ENCODE data around the gene CPLANE2.

Gene CPLANE2

GRCh38 chr1:16236511-16237342 is at the start of gene CPLANE2:
TSS of gene CPLANE2 (minus strand) at chr1:16237183. CDS start at chr1:16236742, 441 bp downstream.
- TF ChIP-seq CTCF (IDR thresholded peaks at IDR 0.05), result no peak
- H3K36me3 Mint-ChIP-seq (ENCODE audit: low read depth), result no peaks in the 10 kb centered on the region
- peak within 1 kb of the TSS; percentile 86 for H3K4me3 Mint-ChIP-seq
- DNase-seq, result peak; percentile 97
- peaks cover 7% of the 10 kb centered on the region for H3K27me3 Mint-ChIP-seq (ENCODE audit: low read depth, poor library complexity)
- H3K27ac Mint-ChIP-seq, result no peak within 1 kb of the TSS
- peaks cover 27% of the 10 kb centered on the region for H3K4me1 Mint-ChIP-seq
- H3K9me3 Mint-ChIP-seq, result no peaks in the 10 kb centered on the region

- H3K27ac Mint-ChIP-seq, result no peak overlapping the region
- H3K27me3 Mint-ChIP-seq (ENCODE audit: low read depth, poor library complexity), result no peaks in the 10 kb centered on the region
- no peak for TF ChIP-seq CTCF (IDR thresholded peaks at IDR 0.05)
- peaks cover 36% of the 10 kb centered on the region for H3K36me3 Mint-ChIP-seq (ENCODE audit: low read depth)
- H3K4me1 Mint-ChIP-seq, result no peaks in the 10 kb centered on the region
- no peaks in the 10 kb centered on the region for H3K9me3 Mint-ChIP-seq
- DNase-seq, result no peak
- no peak overlapping the region for H3K4me3 Mint-ChIP-seq
These were observed 49.1 kb upstream of the CPLANE2 start for GRCh38 chr1:16286122-16286521.

- no peak for TF ChIP-seq CTCF (IDR thresholded peaks at IDR 0.05)
- Mint-ChIP-seq H3K4me3 (no peak overlapping the region), H3K36me3 (ENCODE audit: low read depth) (peaks cover 28% of the 10 kb centered on the region), H3K9me3 (no peaks in the 10 kb centered on the region), H3K4me1 (no peaks in the 10 kb centered on the region), H3K27ac (no peak overlapping the region), H3K27me3 (ENCODE audit: low read depth, poor library complexity) (no peaks in the 10 kb centered on the region)
- no peak for DNase-seq
These were observed 44.8 kb upstream of the CPLANE2 start for GRCh38 chr1:16281765-16282164.

GRCh38 chr1:16279186-16279585 is 42.2 kb upstream of the CPLANE2 start:
- Mint-ChIP-seq H3K4me3 (no peak overlapping the region), H3K4me1 (no peaks in the 10 kb centered on the region), H3K9me3 (no peaks in the 10 kb centered on the region), H3K27me3 (ENCODE audit: low read depth, poor library complexity) (no peaks in the 10 kb centered on the region), H3K36me3 (ENCODE audit: low read depth) (peaks cover 41% of the 10 kb centered on the region), H3K27ac (no peak overlapping the region)
- no peak for DNase-seq
- TF ChIP-seq CTCF (IDR thresholded peaks at IDR 0.05), result no peak

GRCh38 chr1:16276302-16277030 is 39.5 kb upstream of the CPLANE2 start:
- Mint-ChIP-seq H3K27me3 (ENCODE audit: low read depth, poor library complexity) (no peaks in the 10 kb centered on the region), H3K27ac (peak overlapping the region; percentile 39), H3K36me3 (ENCODE audit: low read depth) (peaks cover 52% of the 10 kb centered on the region), H3K4me3 (no peak overlapping the region), H3K4me1 (peaks cover 2% of the 10 kb centered on the region), H3K9me3 (no peaks in the 10 kb centered on the region)
- no peak for DNase-seq
- TF ChIP-seq CTCF (IDR thresholded peaks at IDR 0.05), result no peak

Measured in nephron progenitor cell (in vitro differentiated cells).